Activated naive CD4-positive, alpha-beta T cell treated with anti-CD3 and anti-CD28 coated beads, Interleukin-2, amount 50 U/mL, for 24 hours (primary cell): ENCODE data around the gene PATL1.
"Not testable (repeated sequence)": the region's sequence is repeated elsewhere in the genome, so short reads cannot be mapped to it uniquely, and the experiment has no call there.

Source experiments
- H3K27ac Mint-ChIP-seq: one replicate; pipeline ENCODE4 v1.8.0; 2021; ENCODE audit warnings: mild to moderate bottlenecking, mixed read lengths
- H3K27me3 Mint-ChIP-seq: one replicate; pipeline ENCODE4 v1.8.0; 2021; ENCODE audit warnings: mixed read lengths
- H3K36me3 Mint-ChIP-seq: one replicate; pipeline ENCODE4 v1.8.0; 2021; ENCODE audit warnings: mixed read lengths
- H3K4me1 Mint-ChIP-seq: one replicate; pipeline ENCODE4 v1.8.0; 2021; ENCODE audit warnings: mixed read lengths
- H3K4me3 Mint-ChIP-seq: one replicate; pipeline ENCODE4 v1.8.0; 2021; ENCODE audit warnings: mild to moderate bottlenecking, mixed read lengths
- H3K9me3 Mint-ChIP-seq: one replicate; pipeline ENCODE4 v1.8.0; 2021; ENCODE audit warnings: mixed read lengths

Gene PATL1

DNA sequence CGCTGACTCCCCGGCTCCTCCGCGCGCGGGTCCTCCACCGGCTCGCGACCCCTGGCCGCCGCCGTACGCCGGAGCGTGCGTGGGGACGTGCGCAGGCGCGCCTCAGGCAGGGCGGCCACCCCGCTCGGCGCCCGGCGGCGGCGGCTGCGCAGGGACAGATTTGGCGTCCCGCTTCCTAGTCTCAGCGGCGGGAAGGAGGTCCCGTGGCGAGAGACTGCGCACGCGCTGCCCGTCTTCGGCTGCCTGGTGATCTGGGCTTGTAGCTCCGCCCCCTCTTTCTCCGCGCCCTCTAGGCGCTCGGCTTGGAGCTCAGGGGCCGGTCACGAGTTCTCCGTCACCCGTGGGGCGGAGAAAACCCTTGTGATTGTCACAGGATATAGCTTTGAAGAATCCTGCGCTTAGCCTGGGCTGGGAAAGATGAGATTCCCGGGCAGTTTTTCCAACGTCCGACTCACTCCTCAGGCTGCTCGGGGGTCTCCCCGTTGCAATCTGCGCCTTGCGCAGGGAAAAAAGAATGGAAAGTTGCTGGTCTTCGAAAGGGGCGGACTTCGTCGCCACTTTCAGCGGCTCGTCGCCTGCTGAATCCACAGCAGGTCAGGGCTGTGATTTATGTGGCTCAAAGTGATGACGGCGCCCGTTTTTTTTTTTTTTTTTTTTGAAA is at the start of gene PATL1:
Gene PATL1 (minus strand): TSS at position 88 of the 661 bp plus-strand sequence. CDS start 142 bp downstream, outside the sequence.
- Mint-ChIP-seq H3K27ac (peak within 1 kb of the TSS; percentile 96), H3K36me3 (peaks cover 9% of the 10 kb centered on the region), H3K4me3 (peak within 1 kb of the TSS; percentile 98), H3K9me3 (no peaks in the 10 kb centered on the region), H3K27me3 (no peaks in the 10 kb centered on the region), H3K4me1 (peaks cover 46% of the 10 kb centered on the region)

GRCh38 chr11:59716051-59716450 is 47.2 kb upstream of the PATL1 start:
- H3K9me3 Mint-ChIP-seq = no peaks in the 10 kb centered on the region
- H3K36me3 Mint-ChIP-seq = no peaks in the 10 kb centered on the region
- H3K4me1 Mint-ChIP-seq = no peaks in the 10 kb centered on the region
- peaks cover 11% of the 10 kb centered on the region for H3K27me3 Mint-ChIP-seq
- H3K4me3 Mint-ChIP-seq = no peak overlapping the region
- no peak overlapping the region for H3K27ac Mint-ChIP-seq

DNA sequence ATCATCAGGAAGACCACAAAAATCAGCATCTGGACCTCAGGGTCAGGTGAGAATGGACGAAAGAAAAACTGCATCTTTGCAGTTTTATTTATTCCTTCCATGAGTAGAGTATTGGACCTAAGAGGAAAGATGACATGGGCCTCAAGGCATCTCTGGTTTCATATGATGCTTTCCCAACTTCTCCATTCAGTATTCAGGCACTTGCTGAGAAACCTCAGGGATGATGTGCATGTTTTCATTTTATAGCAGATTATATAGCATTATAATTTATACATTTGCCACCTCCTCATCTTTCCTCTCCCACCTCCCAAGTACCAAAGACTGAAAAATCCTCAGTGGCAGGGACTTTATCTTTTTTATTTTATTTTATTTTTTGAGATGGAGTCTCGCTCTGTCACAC is 44.9 kb upstream of the PATL1 start, which contains the start of gene OR10V1:
Gene OR10V1 (minus strand): TSS at position 101 of the 400 bp plus-strand sequence. CDS start 0 bp downstream, at position 101.
- Mint-ChIP-seq H3K9me3 (no peaks in the 10 kb centered on the region), H3K4me1 (no peaks in the 10 kb centered on the region), H3K27ac (no peak within 1 kb of the TSS)

DNA sequence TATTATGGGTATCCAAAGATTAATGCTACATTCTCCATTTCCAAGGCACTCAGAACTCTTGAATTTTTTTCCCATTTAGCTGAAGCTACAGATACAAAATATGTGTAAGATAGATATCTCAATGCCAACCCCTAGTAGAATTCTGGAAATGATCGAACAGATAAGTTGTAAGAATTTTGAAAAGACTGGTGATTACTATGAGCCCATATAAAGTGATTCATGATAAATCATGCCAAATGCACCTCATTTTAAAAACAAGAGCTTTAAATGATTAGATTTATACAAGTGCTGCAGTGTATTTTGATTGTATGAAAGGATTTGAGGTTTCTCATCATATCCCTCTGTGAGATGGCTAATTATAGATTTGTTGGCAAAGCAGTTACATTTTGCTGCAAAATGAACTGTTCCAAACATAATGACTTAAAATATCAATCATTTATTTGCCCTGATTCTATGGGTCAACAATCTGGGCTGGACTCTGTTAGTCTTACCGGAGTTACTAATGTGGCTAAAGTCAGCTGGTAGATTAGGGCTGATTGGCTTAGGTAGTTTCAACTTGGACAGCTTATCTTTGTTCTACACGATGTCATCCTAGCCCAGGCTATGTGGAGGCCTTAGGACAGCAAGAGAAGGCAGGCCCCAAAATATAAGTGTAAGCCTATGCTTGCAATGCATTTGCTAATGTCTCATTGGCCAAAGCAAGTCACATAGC is 41.5 kb upstream of the PATL1 start:
- H3K36me3 Mint-ChIP-seq = no peaks in the 10 kb centered on the region
- no peak overlapping the region for H3K27ac Mint-ChIP-seq
- no peaks in the 10 kb centered on the region for H3K9me3 Mint-ChIP-seq
- H3K27me3 Mint-ChIP-seq = peaks cover 4% of the 10 kb centered on the region
- H3K4me3 Mint-ChIP-seq = no peak overlapping the region
- H3K4me1 Mint-ChIP-seq = no peaks in the 10 kb centered on the region

More for the DNA sequence above, 44.9 kb upstream of the PATL1 start, which contains the start of gene OR10V1:
- no peaks in the 10 kb centered on the region for H3K36me3 Mint-ChIP-seq
- H3K27me3 Mint-ChIP-seq = peaks cover 10% of the 10 kb centered on the region
- H3K4me3 Mint-ChIP-seq = no peak within 1 kb of the TSS

GRCh38 chr11:59708537-59708936 is 39.7 kb upstream of the PATL1 start:
- no peak overlapping the region for H3K27ac Mint-ChIP-seq
- no peaks in the 10 kb centered on the region for H3K9me3 Mint-ChIP-seq
- H3K4me1 Mint-ChIP-seq = no peaks in the 10 kb centered on the region
- H3K4me3 Mint-ChIP-seq = no peak overlapping the region
- no peaks in the 10 kb centered on the region for H3K36me3 Mint-ChIP-seq
- peaks cover 6% of the 10 kb centered on the region for H3K27me3 Mint-ChIP-seq

DNA sequence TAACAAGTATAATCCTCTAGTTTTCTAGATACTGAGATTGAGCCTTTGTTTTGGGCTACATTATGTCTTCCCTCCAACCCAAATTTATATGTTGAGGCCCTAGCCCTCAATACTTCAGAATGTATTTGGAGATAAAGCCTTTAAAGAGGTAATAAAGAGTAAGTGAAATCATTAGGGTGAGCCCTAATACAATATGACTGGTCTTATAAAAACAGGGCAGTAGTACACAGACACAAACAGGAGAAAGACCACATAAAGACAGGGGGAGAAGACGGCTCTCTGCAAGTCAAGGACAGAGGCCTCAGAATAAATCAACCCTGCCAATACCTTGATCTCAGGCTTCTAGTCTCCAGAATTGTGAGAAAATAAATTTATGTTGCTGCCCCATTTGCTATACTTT is 38.5 kb upstream of the PATL1 start:
- no peak overlapping the region for H3K4me3 Mint-ChIP-seq
- H3K36me3 Mint-ChIP-seq = no peaks in the 10 kb centered on the region
- H3K9me3 Mint-ChIP-seq = no peaks in the 10 kb centered on the region
- no peaks in the 10 kb centered on the region for H3K4me1 Mint-ChIP-seq
- peaks cover 6% of the 10 kb centered on the region for H3K27me3 Mint-ChIP-seq
- H3K27ac Mint-ChIP-seq = no peak overlapping the region

- no peak overlapping the region for H3K4me3 Mint-ChIP-seq
- H3K27me3 Mint-ChIP-seq = peaks cover 4% of the 10 kb centered on the region
- no peaks in the 10 kb centered on the region for H3K4me1 Mint-ChIP-seq
- no peak overlapping the region for H3K27ac Mint-ChIP-seq
- H3K9me3 Mint-ChIP-seq = no peaks in the 10 kb centered on the region
- H3K36me3 Mint-ChIP-seq = no peaks in the 10 kb centered on the region
These were observed 37.9 kb upstream of the PATL1 start for GRCh38 chr11:59706518-59707285.

DNA sequence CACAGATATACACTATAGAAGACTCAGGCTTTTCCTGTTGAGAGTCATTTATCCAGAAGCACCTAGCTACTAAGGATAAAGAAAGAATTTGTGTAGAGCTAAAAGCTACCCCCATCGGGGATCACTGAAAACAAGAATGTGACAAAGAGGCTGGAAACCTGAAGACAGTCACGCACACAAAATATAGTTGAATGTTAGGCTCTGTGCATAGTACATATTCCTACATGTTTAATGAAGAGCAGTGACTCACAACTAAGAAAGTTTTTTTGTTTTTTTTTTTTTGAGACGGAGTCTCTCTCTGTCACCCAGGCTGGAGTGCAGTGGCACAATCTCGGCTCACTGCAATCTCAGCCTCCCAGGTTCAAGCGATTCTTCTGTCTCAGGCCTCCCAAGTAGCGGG is 36.5 kb upstream of the PATL1 start:
- Mint-ChIP-seq H3K4me1 (no peaks in the 10 kb centered on the region), H3K27me3 (peaks cover 4% of the 10 kb centered on the region), H3K27ac (no peak overlapping the region), H3K36me3 (no peaks in the 10 kb centered on the region), H3K4me3 (no peak overlapping the region), H3K9me3 (no peaks in the 10 kb centered on the region)

- H3K4me1 Mint-ChIP-seq, H3K36me3 Mint-ChIP-seq, H3K27ac Mint-ChIP-seq, H3K4me3 Mint-ChIP-seq, H3K9me3 Mint-ChIP-seq, H3K27me3 Mint-ChIP-seq: not testable (repeated sequence)
These were observed 34.7 kb upstream of the PATL1 start for GRCh38 chr11:59703515-59703914.

DNA sequence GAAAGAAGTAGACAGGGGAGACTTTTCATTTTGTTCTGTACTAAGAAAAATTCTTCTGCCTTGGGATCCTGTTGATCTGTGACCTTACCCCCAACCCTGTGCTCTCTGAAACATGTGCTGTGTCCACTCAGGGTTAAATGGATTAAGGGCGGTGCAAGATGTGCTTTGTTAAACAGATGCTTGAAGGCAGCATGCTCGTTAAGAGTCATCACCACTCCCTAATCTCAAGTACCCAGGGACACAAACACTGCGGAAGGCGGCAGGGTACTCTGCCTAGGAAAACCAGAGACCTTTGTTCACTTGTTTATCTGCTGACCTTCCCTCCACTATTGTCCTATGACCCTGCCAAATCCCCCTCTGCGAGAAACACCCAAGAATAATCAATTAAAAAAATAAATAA is 31.3 kb upstream of the PATL1 start:
- not testable (repeated sequence) for H3K36me3 Mint-ChIP-seq, H3K4me3 Mint-ChIP-seq, H3K4me1 Mint-ChIP-seq, H3K9me3 Mint-ChIP-seq, H3K27ac Mint-ChIP-seq, H3K27me3 Mint-ChIP-seq

DNA sequence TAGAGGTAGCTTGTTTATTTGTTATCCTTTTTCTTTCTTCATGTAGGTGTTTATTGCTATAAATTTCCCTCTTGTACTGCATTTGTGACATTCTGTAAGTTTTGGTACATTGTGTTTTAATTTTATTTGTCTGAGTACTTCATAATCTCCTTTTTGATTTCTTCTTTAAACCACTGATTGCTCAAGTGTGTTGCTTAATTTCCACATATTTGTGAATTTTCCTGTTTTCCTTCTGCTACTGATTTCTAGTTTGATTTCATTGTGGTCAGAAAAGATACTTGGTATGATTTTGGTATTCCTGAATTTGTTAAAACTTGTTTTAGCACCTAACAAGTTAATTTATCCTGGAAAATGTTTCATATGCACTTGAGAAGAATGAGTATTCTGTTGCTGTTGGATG is 29.7 kb upstream of the PATL1 start:
- Mint-ChIP-seq H3K4me1 (no peaks in the 10 kb centered on the region), H3K4me3 (no peak overlapping the region), H3K36me3 (peaks cover 3% of the 10 kb centered on the region), H3K9me3 (peaks cover 7% of the 10 kb centered on the region), H3K27me3 (peaks cover 14% of the 10 kb centered on the region), H3K27ac (no peak overlapping the region)

DNA sequence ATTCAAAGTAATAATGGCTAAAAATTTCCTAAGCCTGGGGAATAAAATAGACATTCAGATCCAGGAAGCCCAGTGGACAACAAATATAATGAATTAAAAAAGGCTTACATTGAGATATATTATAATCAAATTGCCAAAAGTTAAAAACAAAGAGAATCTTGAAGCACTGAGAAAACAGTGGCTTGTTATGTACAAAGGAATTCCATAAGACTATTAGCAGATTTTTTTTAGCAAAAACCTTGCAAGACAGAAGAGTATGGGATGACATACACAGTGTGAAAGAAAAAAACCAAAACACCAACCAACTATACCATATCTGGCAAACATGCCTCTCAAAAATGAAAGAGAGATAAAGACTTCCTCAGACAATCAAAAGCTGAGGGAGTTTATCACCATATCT is 24.1 kb upstream of the PATL1 start:
- H3K4me3 Mint-ChIP-seq = no peak overlapping the region

GRCh38 chr11:59691156-59691555 is 22.3 kb upstream of the PATL1 start:
- H3K4me3 Mint-ChIP-seq = no peak overlapping the region
- peaks cover 5% of the 10 kb centered on the region for H3K4me1 Mint-ChIP-seq
- peaks cover 16% of the 10 kb centered on the region for H3K27me3 Mint-ChIP-seq
- H3K27ac Mint-ChIP-seq = no peak overlapping the region
- H3K36me3 Mint-ChIP-seq = peaks cover 8% of the 10 kb centered on the region
- H3K9me3 Mint-ChIP-seq = peaks cover 19% of the 10 kb centered on the region

More for the DNA sequence above, 24.1 kb upstream of the PATL1 start:
- H3K4me1 Mint-ChIP-seq = peaks cover 5% of the 10 kb centered on the region
- H3K9me3 Mint-ChIP-seq = peaks cover 19% of the 10 kb centered on the region
- H3K27me3 Mint-ChIP-seq = peaks cover 16% of the 10 kb centered on the region
- peaks cover 8% of the 10 kb centered on the region for H3K36me3 Mint-ChIP-seq
- no peak overlapping the region for H3K27ac Mint-ChIP-seq

- H3K4me1 Mint-ChIP-seq = peaks cover 5% of the 10 kb centered on the region
- H3K9me3 Mint-ChIP-seq = peaks cover 17% of the 10 kb centered on the region
- no peak overlapping the region for H3K4me3 Mint-ChIP-seq
- no peak overlapping the region for H3K27ac Mint-ChIP-seq
- H3K36me3 Mint-ChIP-seq = peaks cover 8% of the 10 kb centered on the region
- H3K27me3 Mint-ChIP-seq = peaks cover 22% of the 10 kb centered on the region
These were observed 20.2 kb upstream of the PATL1 start for GRCh38 chr11:59689015-59689414.

DNA sequence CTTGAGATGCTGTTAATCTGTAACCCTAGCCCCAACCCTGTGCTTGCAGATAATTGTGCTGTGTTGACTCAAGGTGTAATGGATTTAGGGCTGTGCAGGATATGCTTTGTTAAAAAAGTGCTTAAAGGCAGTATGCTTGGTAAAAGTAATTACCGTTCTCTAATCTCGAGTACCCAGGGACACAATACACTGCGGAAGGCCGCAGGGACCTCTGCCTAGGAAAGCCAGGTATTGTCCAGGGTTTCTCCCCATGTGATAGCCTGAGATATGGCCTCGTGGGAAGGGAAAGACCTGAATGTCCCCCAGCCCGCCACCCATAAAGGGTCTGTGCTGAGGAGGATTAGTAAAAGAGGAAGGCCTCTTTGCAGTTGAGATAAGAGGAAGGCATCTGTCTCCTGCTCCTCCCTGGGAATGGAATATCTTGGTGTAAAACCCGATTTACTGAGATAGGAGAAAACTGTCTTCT is 12.5 kb upstream of the PATL1 start:
- H3K36me3 Mint-ChIP-seq, H3K9me3 Mint-ChIP-seq, H3K27ac Mint-ChIP-seq, H3K4me3 Mint-ChIP-seq, H3K4me1 Mint-ChIP-seq: not testable (repeated sequence)
- peaks cover 18% of the 10 kb centered on the region for H3K27me3 Mint-ChIP-seq
